GM23248 (cell line): ENCODE results near the gene CADPS2.

Experiments
- EZH2 ChIP-seq: fragments of 200-600 bp; sonication (generic); IDR thresholded peaks from 2 replicates; pipeline ENCODE4 v1.6.1; 2018; ENCODE audit warnings: antibody characterized with exemption, mild to moderate bottlenecking; ENCODE audit not compliant: insufficient read depth, poor library complexity, severe bottlenecking
- EZH2phosphoT487 ChIP-seq: fragments of 200-600 bp; sonication (generic); IDR thresholded peaks from 2 replicates; pipeline ENCODE4 v1.6.1; 2018; ENCODE audit warnings: antibody characterized with exemption, moderate library complexity, mild to moderate bottlenecking, low read depth; ENCODE audit not compliant: insufficient read depth

DNA sequence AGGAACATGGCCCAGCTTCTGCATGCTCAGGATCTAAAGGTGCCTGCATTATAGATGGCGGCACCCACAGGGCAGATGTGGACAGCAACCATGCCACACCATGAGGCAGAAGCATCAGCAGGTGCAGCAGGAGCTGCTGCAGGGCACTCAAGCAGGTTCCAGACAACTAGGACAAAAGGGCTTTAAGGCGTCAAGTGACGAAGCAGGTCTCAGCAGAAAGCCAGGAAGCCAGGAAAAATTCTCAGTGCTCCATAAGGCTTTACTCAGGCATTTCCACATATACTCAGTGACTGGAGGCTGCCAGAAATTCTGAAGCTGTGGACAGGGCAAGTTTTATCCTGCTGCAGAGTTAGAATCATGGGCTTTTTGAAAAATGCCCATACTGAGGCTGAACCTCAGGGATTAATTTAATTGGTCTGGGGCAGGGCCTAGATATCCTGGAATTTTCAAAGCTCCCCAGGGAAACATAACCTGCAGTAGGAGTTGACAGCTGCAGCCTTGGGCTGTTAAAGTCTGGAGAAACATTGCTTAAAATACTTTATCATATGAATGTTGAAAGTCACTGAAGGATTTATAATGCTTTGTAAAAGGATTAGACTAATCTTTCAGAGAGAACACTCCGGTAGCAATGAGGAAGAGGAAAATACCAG lies 115.4 kb downstream of the CADPS2 start:
- TF ChIP-seq EZH2phosphoT487 (no peak), EZH2 (no peak)
